Suppressor macrophage treated with lipopolysaccharide for 1 hour (primary cell): ENCODE results near the gene HBP1.
"Not testable (repeated sequence)": the region's sequence is repeated elsewhere in the genome, so short reads cannot be mapped to it uniquely, and the experiment has no call there.

Source experiments
- DNase-seq, 3 donors: peaks; one replicate each; pipeline ENCODE4 v3.0.0-alpha.2; 2020 to 2022

HBP1 gene

GRCh38 chr7:107168233-107169119, at the start of gene HBP1:
HBP1 (plus strand) TSS chr7:107169003; CDS start chr7:107179894, 10,891 bp downstream.
- DNase-seq = peak; percentile 98 to 100 (median 99)

- no peak for DNase-seq
These were observed 49.3 kb upstream of the HBP1 start for GRCh38 chr7:107119376-107120105.

GRCh38 chr7:107122486-107122911, 46.3 kb upstream of the HBP1 start:
- DNase-seq = no peak

- DNase-seq = no peak
These were observed 45.4 kb upstream of the HBP1 start for GRCh38 chr7:107123392-107123791.

GRCh38 chr7:107125475-107125874, 43.3 kb upstream of the HBP1 start:
- DNase-seq = no peak

- no peak for DNase-seq
These were observed 40.6 kb upstream of the HBP1 start for GRCh38 chr7:107128217-107128616.

- DNase-seq = no peak
These were observed 40.1 kb upstream of the HBP1 start for GRCh38 chr7:107128748-107129147.

GRCh38 chr7:107130487-107131220, 38.1 kb upstream of the HBP1 start:
- DNase-seq = no peak

GRCh38 chr7:107133396-107133795, 35.4 kb upstream of the HBP1 start:
- DNase-seq = no peak

- no peak for DNase-seq
These were observed 29.9 kb upstream of the HBP1 start for GRCh38 chr7:107138696-107139420.

GRCh38 chr7:107143875-107144274, 24.9 kb upstream of the HBP1 start:
- not testable (repeated sequence) for DNase-seq

GRCh38 chr7:107145067-107145838, 23.6 kb upstream of the HBP1 start:
- DNase-seq = no peak

GRCh38 chr7:107147464-107148393, 21.1 kb upstream of the HBP1 start:
- peak; percentile 54 to 63 (median 58) for DNase-seq

GRCh38 chr7:107148721-107149120, 20.1 kb upstream of the HBP1 start:
- no peak for DNase-seq

GRCh38 chr7:107149863-107150262, 18.9 kb upstream of the HBP1 start:
- no peak for DNase-seq

GRCh38 chr7:107150375-107151073, 18.3 kb upstream of the HBP1 start:
- DNase-seq = peak; percentile 86 to 91 (median 90)

- no peak for DNase-seq
These were observed 17.3 kb upstream of the HBP1 start for GRCh38 chr7:107151538-107151937.

- DNase-seq = no peak
These were observed 16.8 kb upstream of the HBP1 start for GRCh38 chr7:107152011-107152410.

- DNase-seq = no peak
These were observed 14.0 kb upstream of the HBP1 start for GRCh38 chr7:107154826-107155225.

GRCh38 chr7:107155726-107156125, 13.1 kb upstream of the HBP1 start:
- not testable (repeated sequence) for DNase-seq
